GM18508 (cell line): ENCODE results near the gene ANO9.
"Not testable (repeated sequence)": the region's sequence is repeated elsewhere in the genome, so short reads cannot be mapped to it uniquely, and the experiment has no call there.

Source experiments
- ATAC-seq: cut with Tn5 transposase; IDR thresholded peaks from one replicate; pipeline ENCODE4 v1.9.1; 2021; ENCODE audit warnings: moderate number of reproducible peaks; ENCODE audit not compliant: insufficient read depth, unreplicated experiment

Gene ANO9

DNA sequence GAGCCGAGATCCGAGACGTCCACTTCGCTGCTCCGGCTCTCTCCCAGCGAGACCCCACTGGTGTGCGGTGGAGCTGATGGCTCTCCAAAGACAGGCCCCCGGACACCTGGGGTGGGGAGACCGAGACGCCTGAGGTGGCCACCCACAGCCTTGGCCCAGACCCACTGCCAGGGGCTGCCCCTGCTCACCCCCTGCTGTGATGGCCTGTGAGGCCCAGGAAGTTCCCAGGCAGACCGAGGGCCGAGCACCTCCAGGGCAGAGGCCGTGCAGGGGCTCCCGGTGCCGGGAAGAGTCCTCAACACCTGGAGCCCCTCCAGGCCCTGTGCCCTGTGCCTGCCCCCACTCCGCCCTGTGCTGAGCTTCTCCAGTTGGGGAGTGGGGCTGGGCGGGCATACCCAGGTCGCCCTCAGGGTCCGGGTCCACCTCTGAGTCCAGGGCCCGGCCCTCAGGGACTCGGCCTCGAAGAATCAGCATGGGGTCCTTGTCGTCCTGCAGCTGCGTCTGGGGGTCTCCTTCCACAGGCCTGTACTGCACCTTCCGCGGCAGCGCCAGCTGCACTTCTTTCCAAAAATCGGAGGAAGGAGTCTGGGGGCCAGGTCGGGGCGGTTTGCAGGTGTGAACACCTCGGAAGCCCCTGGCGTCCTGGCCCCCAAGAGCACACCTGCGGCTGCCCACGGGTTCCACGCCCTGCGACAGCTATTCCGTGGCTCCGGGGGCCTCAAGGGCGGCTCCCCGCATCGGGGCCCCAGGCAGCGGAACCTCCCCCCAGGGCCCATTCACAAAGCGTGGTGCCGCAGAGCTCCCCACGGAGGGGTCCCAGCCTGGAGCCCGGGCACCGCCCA, 35.6 kb downstream of the ANO9 start:
- ATAC-seq: no peak

DNA sequence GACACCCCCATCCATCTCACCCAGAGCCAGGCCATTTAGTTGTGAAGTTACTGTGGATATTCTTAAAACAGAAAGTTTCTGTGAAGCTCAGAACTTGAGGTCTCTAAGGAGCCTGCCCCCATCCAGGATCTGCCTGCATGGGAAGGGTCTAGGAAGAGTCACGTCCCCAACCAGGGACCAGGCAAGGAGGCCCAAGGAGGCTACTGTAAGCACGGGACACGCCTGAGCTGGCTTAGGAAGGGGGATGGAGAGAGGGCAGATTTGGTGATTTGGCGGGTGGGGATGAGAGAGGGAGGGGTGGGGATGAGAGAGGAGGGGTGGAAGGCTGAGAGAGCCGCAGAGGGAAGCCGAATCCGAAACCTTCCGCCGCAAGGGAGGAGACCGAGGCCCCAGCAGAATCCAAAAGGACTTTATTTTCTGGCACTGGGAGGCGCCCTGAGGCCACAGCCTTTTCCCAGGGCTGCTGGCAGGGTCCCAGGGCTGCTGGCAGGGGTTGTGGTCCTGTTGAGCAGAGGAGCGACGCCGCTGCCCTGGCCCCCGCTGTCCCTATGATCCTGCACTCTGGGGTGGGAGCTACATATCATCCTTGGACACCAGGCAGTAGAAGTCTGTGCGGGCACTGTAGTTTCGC, 36.4 kb downstream of the ANO9 start:
- no peak for ATAC-seq

DNA sequence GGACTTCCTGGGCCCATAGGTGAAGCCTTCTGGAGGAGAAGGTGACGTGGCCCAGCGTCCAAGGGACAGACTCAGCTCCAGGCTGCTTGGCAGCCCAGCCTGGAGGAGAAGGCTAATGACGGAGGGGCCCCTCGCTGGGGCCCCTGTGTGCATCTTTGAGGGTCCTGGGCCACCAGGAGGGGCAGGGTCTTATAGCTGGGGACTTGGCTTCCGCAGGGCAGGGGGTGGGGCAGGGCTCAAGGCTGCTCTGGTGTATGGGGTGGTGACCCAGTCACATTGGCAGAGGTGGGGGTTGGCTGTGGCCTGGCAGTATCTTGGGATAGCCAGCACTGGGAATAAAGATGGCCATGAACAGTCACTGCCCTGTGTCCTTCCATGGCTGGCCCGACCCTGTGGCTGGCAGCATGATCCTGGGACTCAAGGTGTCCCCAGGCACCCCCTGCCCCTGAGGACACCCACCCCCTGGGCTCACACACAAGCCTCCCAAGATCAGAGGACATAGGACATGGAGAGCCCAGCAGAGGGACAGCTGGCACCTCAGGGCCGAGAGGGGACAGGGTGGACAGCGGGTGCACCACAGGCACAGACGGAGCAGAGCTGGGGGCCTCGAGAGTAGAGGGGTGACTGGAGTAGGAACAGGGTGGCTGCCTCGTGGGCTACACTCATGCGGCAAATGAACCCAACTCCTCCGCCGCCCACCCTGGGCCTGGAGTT, 37.1 kb downstream of the ANO9 start:
- ATAC-seq: no peak

DNA sequence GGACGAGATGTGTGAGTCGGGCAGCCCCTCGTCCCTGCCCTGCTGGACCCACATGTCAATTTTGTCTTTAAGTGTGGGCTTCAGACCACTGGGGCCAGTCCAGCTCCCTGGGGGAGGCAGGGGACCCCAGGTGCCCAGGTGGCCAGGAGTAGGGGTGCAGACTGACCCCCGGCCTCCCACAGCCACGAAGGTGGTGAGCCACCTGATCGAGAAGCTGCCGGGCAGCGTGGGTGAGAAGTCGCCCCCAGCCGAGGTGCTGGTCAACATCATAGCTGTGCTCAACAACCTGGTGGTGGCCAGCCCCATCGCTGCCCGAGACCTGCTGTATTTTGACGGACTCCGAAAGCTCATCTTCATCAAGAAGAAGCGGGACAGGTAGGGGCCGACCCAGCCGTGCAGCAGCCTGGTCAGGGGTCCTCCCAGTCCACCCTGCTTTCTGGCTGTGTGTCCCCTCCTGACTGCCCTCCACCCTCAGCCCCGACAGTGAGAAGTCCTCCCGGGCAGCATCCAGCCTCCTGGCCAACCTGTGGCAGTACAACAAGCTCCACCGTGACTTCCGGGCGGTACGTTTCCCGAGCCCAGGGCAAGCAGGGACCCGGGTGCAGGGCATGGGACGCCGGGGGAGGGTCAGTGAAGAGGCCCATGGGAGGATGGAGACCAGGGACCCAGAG, 37.9 kb downstream of the ANO9 start:
- ATAC-seq: no peak

DNA sequence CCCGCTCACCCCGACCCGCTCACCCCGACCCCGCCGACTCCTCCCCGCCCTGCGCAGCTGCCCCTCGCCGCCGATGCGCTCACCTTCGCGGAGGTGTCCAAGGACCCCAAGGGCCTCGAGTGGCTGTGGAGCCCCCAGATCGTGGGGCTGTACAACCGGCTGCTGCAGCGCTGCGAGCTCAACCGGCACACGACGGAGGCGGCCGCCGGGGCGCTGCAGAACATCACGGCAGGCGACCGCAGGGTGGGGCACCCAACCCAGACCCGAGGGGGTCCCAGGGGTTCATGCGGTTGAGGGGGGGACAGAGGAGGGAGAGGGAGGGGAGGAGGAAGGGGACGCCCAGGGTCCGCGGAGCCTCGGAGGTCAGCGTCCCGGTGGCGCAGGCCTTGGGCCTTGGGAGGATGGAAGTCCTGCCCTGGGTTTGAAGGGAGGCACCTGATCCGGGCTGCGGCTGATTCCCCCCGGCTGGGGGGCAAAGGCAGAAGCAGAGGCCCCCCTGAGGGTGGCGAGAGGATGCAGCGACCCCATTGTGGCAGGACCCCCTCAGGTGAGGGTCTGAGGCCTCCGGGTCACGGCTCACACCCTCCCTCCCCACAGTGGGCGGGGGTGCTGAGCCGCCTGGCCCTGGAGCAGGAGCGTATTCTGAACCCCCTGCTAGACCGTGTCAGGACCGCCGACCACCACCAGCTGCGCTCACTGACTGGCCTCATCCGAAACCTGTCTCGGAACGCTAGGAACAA, 38.6 kb downstream of the ANO9 start:
- no peak for ATAC-seq

DNA sequence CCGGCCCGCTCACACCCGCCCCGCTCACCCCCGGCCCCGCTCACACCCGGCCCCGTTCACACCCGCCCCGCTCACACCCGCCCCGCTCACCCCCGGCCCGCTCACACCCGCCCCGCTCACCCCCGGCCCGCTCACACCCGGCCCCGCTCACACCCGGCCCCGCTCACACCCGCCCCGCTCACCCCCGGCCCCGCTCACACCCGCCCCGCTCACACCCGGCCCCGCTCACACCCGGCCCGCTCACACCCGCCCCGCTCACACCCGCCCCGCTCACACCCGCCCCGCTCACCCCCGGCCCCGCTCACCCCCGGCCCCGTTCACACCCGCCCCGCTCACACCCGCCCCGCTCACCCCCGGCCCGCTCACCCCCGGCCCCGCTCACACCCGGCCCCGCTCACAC, 40.6 kb downstream of the ANO9 start:
- ATAC-seq: not testable (repeated sequence)

DNA sequence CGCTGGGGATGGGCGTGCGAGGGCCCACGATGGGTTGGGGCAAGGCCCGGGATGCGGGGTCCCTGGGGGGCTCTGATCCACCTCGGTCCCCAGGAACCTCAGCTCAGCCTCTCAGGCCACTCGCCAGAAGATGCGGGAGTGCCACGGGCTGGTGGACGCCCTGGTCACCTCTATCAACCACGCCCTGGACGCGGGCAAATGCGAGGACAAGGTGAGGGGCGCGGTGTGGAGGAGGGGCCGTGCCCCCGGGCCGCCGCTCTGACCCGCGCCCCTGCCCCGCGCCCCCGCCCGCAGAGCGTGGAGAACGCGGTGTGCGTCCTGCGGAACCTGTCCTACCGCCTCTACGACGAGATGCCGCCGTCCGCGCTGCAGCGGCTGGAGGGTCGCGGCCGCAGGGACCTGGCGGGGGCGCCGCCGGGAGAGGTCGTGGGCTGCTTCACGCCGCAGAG, 41.5 kb downstream of the ANO9 start:
- no peak for ATAC-seq

DNA sequence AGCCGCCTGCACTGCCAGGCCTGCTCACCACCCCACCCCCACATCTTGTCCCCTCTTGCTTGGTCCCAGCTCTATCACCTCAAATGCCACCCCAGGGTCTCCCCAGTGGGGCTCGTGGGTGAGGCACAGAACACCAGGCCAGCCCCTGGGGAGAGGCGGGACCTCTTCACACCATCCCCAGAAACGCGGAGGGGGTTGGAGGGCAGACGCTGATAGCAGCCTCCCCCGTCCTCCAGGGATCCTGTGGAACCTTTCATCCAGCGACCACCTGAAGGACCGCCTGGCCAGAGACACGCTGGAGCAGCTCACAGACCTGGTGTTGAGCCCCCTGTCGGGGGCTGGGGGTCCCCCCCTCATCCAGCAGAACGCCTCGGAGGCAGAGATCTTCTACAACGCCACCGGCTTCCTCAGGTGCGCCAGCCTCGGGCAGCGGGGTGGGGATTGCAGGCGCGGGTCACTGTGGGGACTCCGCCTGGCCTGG, 42.0 kb downstream of the ANO9 start:
- ATAC-seq: no peak

DNA sequence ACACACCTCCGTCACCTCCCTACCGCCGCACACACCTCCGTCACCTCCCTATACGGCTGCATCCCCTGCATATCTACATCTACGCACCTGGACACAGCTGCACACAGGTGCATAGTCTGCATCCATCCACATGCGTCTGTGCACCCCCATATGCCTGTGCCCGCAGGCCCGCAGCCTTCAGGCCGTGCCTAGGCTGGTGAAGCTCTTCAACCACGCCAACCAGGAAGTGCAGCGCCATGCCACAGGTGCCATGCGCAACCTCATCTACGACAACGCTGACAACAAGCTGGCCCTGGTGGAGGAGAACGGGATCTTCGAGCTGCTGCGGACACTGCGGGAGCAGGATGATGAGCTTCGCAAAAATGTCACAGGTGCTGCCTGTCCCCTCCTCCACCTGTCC, 43.0 kb downstream of the ANO9 start:
- ATAC-seq: no peak

DNA sequence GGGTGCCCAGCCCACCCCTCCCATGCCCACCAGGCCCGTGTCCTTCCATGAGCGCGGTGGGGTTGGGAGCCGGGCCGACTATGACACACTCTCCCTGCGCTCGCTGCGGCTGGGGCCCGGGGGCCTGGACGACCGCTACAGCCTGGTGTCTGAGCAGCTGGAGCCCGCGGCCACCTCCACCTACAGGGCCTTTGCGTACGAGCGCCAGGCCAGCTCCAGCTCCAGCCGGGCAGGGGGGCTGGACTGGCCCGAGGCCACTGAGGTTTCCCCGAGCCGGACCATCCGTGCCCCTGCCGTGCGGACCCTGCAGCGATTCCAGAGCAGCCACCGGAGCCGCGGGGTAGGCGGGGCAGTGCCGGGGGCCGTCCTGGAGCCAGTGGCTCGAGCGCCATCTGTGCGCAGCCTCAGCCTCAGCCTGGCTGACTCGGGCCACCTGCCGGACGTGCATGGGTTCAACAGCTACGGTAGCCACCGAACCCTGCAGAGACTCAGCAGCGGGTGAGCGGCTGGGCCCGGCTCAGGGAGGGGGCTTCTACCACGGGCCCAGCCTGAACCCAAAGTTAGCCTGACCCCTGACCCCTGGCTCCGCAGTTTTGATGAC, 44.8 kb downstream of the ANO9 start:
- no peak for ATAC-seq

DNA sequence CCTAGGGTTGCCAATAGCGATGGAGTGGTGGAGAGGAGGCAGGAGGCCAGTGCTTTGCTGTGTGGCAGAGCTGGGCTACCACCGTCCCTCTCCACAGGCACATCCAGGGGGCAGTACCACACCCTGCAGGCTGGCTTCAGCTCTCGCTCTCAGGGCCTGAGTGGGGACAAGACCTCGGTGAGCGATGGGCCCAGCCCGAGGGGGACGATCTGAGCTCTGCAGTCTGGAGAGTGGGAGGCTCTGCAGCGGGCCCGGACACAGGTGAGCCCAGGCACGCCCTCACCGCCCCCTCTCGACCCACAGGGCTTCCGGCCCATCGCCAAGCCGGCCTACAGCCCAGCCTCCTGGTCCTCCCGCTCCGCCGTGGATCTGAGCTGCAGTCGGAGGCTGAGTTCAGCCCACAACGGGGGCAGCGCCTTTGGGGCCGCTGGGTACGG, 45.3 kb downstream of the ANO9 start:
- ATAC-seq: no peak

DNA sequence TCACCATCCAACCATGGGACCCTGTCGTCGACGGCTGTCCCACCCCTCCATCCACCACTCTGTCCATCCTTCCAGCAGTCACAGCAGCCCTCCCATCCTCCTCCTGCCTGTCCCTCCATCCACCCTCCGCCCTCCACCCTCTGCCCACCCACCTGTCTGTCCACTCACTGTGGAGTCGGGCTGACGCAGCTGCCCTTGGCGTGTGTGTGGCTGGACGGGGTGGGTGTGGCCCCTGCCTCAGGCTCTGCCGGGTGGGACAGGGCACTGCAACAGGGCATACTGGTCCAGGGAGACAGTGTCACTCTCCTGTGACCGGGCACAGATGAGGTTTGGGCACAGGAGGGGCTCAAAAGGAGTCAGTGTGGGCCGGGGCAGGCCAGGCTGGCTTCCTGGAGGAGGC, 45.9 kb downstream of the ANO9 start:
- ATAC-seq: no peak

DNA sequence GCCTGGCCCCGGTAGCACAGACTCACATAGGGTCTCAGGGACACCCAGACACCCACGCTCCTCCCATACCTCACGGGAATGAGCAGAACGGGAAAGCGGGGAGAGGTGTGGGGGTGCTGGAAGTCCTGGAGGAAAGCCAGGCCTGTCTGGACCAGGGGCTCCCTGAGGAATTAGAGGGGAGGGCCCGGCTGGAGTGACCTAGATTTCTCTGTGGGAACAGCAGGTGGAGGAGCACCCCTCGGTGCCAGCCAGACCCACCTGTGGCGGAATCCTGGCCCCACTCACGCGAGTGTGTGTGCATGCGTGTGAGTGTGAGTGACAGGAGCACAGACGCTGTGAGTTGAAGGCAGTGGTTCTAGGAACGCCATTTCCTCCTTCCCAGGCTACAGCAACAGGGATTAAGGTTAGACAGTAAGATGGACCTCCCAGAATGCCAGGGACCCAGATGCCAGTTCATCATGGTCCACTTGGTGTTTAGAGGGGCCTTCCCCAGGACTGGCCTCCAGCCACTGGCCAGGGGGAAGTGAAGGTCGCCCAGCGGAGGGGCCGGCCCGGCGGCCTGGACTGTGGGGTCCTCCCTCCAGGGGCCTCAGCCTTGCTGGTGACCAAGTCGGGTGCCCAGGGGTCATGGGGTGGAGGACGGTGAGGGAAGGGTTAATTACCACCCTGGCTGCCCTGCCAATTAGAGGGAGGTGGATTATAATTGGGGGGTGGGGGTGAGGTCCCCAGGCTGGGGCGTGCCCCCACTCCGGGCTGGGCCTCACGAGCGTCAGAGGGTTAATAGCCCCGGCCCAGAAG, 46.8 kb downstream of the ANO9 start:
- ATAC-seq: no peak

DNA sequence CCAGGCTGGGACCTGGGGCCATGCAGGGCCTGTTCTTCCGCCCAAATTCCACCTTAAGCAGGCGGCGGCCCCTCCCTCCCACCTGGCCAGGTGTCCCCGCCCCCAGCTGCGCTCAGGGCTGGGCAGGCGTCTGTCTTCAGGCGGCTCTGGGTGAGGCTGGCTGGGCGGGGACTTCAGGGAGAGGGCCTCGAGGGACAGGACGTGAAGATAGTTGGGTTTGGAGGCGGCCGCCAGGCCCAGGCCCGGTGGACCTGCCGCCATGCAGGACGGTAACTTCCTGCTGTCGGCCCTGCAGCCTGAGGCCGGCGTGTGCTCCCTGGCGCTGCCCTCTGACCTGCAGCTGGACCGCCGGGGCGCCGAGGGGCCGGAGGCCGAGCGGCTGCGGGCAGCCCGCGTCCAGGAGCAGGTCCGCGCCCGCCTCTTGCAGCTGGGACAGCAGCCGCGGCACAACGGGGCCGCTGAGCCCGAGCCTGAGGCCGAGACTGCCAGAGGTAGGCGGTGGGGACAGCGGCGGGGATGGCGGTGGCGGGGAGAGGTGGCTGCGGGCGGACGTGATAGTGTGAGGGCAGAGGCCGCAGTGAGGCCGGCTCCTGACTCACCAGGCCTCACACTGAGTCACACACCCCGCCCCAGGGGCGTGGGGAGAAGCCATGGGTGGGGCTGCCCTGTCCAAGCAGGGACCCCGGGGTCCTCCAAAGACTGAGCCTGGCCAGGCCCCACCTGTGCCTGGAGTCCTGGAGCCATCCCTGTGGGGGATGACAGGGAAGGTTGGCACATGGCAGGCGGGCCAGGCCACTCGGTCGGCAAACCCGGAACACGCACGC, 47.6 kb downstream of the ANO9 start, which contains the start of gene PKP3:
PKP3 (plus strand) TSS at position 176 of the 824 bp plus-strand sequence; CDS start at position 260, 84 bp downstream.
- no peak for ATAC-seq

DNA sequence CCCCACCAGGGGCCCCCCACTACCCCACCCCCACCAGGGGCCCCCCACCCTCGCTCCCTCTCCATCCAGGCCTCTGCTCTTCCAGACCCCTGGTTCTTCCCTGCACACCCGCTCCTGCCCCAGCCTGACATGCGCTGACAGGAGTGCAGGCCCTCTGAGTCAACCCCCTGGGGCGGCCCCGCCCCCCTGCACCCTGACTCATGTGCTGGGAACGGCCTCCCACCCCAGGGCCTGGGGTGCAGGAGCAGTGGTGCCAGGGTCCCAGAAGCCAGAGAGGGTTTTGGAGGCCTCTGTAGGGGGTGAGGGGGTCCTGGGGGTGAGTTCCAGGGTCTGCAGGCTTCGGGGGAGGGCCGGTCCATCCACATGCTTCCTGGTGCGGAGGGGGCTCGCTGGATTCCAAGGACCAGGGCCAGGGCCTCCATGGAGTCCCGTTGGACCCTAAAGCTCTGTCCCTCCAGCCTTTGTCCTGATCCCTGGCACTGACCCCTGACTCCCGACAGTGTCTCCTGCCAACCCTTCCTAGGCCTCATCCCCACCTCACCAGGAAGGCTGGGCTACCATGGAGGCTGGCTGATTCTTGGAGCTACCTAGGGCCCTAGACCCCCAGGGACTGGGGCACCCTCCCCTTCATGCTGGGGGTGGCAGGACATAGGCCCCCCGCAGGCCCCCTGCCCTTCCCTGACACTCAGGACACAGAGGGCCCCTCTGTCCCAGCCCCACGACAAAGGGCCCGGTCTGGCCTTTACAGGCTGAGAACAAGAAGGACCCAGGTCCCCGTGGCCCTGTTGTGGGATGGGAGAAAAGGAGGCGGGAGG, 48.4 kb downstream of the ANO9 start:
- no peak for ATAC-seq

DNA sequence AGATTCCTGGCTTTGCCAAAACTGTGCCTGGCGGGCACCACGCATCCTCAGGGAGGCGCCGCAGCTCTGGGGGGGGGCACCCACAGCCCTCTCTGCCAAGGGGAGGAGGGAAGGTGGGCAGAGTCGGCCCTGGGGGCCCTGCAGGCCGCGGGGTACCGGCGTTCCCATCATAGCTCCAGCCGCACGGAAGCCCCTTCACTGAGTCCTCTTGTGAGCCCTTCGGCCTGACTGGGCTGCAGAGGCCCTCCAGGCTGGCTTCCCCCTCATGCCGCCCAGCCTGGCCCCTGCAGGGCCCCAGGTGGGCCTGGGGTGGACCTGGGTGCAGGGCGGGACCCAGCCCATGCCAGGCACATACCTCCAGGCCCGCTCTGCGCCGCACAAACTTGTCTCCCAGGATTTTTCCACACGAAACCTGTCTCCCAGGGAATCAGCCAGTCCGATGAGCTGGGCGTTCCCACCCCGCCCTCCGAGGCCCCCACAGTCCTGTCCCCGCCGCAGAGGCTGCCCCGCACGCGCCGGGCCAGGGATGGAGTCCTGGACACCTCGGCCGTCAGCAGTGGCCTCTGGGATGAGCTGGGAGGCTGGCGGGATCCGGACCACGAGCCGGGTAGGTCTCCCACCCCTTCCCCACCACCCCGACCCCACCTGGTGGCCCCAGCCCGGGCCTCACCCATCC, 49.6 kb downstream of the ANO9 start:
- no peak for ATAC-seq
